ENCODE measurements around the gene PSMD5. TPM values are rescaled to one million over a fixed set of nuclear protein-coding genes. Genes with fewer than 3 reads are reported as not detected.

Gene PSMD5
- total RNA-seq: 10 to 100 TPM; 37.2 to 51.5 TPM
- total RNA-seq: 25.7 to 37.1 reads per million in 2 donors

DNA sequence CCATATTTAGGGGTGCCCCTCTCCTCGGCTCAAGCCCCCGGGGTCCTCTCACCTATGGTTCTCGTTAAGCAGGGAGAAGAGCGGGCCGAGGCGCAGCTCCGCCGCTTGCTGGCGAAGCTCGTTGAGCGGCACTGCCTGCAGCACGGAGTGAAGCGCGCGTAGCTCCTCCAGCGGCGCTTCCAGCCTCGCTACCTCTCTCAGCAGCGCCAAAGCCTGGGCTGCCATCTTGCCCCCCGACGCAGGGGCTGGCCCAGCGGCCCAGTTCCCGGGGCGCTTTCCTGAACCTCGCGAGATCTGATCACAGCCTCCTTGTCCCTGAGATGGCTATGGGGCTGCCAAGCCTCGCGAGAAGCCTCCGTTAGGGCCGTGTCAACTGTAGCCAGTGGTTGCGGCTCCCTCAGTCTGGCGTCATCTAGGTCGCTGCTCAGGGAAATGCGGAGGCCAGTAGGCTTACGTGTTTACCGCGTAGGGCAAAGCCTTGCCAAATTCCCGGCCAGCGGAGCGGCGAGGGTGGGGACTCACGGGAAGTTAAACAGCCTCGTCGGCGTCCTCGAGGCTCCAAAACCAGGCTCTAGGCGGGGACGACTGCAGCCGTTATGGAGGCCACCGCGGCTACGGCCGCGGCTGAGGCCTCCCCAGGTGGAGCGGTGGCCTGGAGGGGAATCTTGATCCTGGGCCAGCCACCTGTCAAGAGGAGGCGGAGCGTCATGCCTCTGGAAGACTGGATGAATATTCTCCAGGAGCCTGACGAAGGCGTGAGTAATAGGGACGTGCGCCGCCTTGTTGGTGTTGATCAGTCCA lies at the start of gene PSMD5:
Gene PSMD5 (minus strand): TSS at position 238 of the 801 bp plus-strand sequence. CDS start 13 bp downstream, at position 225.
- peaks cover 11% of the 10 kb centered on the region for H3K36me3 Mint-ChIP-seq (ENCODE audit: low read depth)
- ATAC-seq (peak; percentile 92), DNase-seq (peak; percentile 89 to 96 (median 91))
- H3K4me1 Mint-ChIP-seq: peaks cover 57% of the 10 kb centered on the region
- H3K4me3 Mint-ChIP-seq: peak within 1 kb of the TSS; percentile 99
- no peaks in the 10 kb centered on the region for H3K27me3 Mint-ChIP-seq
- H3K27ac Mint-ChIP-seq: peak within 1 kb of the TSS; percentile 100
- H3K9me3 ChIP-seq (ENCODE audit: control insufficient read depth, low read length, poor library complexity, severe bottlenecking): no peaks in the 10 kb centered on the region

DNA sequence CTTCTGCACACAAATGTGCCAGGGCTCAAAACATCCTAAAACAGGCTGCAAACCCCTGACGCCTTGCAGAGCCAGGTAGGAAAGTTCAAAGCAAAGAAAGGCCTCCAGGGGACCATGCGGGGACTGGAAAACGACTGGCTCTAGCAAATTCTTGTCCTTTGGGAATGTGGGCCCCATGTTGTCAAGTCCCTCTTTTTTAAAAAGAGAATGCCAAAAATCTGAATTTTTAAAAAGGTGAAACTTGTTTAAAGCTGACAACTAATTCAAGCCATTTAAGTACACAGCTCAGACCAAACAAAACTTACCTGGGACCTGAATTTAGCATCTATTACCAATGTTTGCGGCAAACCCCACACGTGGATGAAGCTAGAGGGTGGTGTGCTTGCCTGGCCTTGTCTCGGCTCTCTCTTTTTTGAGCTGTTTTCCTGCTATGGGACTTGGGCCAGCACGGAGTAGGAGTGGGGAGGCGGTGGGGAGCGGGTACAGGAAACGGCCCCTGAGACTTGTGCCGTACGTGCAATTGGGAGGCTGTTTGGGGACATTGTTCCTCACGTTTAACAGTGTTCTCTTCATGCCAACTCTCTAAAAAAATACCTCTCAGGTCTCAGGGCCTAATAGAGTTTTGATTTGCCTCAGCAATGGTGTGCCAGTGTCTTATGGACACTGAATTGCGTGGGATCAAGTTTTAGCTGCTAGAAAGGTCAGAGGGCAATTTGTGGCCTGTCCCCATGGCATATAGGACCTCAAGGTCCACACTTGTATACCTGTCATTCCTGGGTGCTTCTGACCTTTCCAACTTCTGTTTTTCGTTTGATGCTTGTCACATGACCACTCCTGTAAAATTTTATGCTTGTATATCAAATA lies 49.4 kb upstream of the PSMD5 start:
- Mint-ChIP-seq H3K4me3 (peak overlapping the region; percentile 83), H3K36me3 (ENCODE audit: low read depth) (no peaks in the 10 kb centered on the region), H3K27me3 (no peaks in the 10 kb centered on the region), H3K27ac (peak overlapping the region; percentile 98), H3K4me1 (peaks cover 51% of the 10 kb centered on the region)
- no peak for DNase-seq
- ATAC-seq: peak; percentile 42
- no peaks in the 10 kb centered on the region for H3K9me3 ChIP-seq (ENCODE audit: control insufficient read depth, low read length, poor library complexity, severe bottlenecking)

DNA sequence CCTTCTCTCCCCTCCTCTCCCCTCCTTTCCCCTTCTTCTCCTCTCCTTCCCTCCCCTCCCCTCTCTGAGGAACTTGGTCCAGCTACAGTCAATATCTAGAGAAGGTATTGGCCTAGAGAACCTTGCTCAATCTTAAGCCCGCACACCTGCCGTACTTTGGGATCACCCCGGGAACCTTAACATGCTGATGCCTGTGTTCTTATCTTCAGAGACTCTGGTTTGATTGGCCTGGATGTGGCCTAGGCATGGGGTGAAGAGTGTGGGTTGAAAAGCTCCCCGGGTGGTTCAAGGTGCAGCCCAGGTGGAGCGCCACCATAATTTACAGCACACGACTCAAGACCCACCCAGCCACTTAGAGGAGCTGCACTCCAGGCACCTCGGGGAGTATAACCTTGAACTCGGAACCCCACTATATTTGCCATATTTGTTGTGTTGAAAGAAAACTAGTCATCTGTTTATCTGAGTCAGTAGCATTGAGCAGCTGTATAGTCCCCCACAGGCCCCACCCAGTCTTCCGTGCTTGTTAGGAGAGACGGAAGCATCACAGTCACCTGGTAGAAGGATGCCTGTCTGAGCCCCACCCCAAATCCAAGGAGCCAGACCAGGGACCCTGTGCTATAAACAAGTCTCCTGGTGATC lies 48.6 kb upstream of the PSMD5 start:
- H3K27me3 Mint-ChIP-seq: no peaks in the 10 kb centered on the region
- peak overlapping the region; percentile 98 for H3K27ac Mint-ChIP-seq
- no peaks in the 10 kb centered on the region for H3K36me3 Mint-ChIP-seq (ENCODE audit: low read depth)
- ATAC-seq: peak; percentile 54
- H3K4me3 Mint-ChIP-seq: peak overlapping the region; percentile 83
- no peaks in the 10 kb centered on the region for H3K9me3 ChIP-seq (ENCODE audit: control insufficient read depth, low read length, poor library complexity, severe bottlenecking)
- peak in 1 of 3 donors; percentile 47 for DNase-seq
- H3K4me1 Mint-ChIP-seq: peaks cover 45% of the 10 kb centered on the region

DNA sequence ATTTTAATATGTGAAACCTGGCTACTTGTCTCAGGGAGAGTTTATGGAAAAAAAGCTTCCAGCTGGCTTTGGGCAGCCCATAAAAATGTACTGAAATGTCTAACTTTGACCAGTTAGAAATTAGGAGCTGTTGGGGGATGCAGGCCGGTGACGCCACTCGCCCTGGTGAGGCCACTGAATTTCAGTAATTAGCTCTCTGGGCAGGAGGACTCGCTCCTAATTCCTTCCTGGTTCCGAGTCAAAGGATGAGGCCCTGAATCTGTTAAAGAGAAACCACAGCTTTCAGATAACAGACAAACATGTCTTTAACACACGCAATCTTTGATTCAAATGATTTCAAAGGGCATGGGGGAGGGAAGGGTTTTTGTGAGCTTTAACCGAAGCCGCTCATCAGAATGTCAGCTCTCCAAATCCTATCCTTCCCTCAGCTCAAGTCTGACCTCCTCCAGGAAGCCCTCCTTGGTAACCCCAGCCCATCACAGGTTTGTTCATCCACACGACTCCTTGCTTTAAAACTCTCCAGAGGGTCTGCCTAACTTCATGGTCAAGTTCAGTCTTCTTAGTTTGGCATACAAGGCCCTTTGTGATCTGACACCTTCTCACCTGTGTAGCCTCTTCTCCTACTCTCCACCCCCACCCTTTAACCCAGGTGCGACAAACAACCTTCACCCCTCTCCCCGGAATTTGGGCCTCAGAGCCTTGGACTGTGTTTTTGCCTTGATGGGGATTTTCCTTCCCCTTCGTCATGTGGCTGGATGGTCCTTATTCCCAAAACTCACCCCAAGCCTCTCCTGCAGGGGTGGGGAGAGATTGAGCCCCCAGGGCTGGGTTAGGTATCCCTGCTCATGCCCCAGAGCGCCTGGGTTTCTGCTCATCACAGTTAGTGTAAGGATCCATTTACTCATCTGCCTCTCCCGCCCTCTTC lies 47.9 kb upstream of the PSMD5 start:
- ATAC-seq (peak; percentile 49), DNase-seq (no peak)
- Mint-ChIP-seq H3K27me3 (no peaks in the 10 kb centered on the region), H3K4me1 (peaks cover 50% of the 10 kb centered on the region), H3K36me3 (ENCODE audit: low read depth) (no peaks in the 10 kb centered on the region), H3K27ac (peak overlapping the region; percentile 98), H3K4me3 (peak overlapping the region; percentile 83)
- no peaks in the 10 kb centered on the region for H3K9me3 ChIP-seq (ENCODE audit: control insufficient read depth, low read length, poor library complexity, severe bottlenecking)

DNA sequence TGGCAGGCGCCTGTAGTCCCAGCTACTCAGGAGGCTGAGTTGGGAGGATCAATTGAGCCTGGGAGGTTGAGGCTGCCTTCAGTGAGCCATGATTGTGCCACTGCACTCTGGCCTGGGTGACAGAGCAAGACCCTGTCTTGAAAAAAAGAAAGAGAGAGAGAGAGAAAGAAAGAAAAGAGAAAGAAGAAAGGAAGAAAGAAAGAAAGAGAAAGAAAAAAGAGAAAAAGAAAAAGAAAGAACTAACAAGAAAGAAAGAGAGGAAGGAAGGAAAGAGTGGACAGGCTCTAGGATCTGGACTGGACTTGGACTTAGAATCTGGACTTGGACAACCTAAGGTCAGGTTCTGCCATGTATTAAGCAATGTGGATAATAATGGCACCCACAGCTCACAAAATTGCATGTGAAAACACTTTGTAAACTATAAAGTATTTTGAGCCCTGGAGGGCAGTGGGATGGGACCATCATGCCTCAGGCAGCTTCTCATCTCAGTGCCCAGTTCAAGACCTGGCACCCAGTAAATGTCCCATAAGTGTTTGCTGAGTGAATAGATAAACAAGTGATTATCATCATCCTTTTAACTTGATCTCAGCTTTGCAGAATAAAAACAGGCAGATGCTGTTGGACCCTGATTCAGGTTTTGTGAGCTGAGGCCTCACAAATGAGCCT lies 47.0 kb upstream of the PSMD5 start:
- H3K27me3 Mint-ChIP-seq: no peaks in the 10 kb centered on the region
- DNase-seq: no peak
- H3K9me3 ChIP-seq (ENCODE audit: control insufficient read depth, low read length, poor library complexity, severe bottlenecking): no peaks in the 10 kb centered on the region
- peak overlapping the region; percentile 76 for H3K4me3 Mint-ChIP-seq
- no peak for ATAC-seq
- H3K27ac Mint-ChIP-seq: peak overlapping the region; percentile 98
- peaks cover 50% of the 10 kb centered on the region for H3K4me1 Mint-ChIP-seq
- H3K36me3 Mint-ChIP-seq (ENCODE audit: low read depth): no peaks in the 10 kb centered on the region

DNA sequence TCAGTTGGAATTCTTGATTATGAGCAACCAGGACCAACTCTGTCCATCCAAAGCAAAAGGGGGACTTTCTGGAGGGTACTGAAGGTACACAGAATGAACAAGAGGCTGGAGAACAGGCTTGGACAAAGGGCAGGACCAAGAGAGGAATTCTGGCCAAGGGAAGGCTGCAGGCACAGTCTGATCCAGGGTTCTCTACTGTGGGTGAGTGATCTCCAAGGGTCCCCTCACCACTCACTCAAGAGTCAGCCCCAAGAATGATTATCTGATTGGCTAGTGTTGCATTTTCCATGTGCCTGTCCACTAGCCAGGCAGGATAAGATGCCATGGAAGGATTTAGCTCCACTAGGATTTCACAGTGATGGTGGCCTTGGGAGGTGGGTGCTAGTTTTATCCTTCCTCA lies 45.9 kb upstream of the PSMD5 start:
- H3K4me1 Mint-ChIP-seq: peaks cover 53% of the 10 kb centered on the region
- no peaks in the 10 kb centered on the region for H3K36me3 Mint-ChIP-seq (ENCODE audit: low read depth)
- H3K4me3 Mint-ChIP-seq: no peak overlapping the region
- no peaks in the 10 kb centered on the region for H3K9me3 ChIP-seq (ENCODE audit: control insufficient read depth, low read length, poor library complexity, severe bottlenecking)
- DNase-seq (no peak), ATAC-seq (no peak)
- H3K27ac Mint-ChIP-seq: peak overlapping the region; percentile 98
- H3K27me3 Mint-ChIP-seq: no peaks in the 10 kb centered on the region

DNA sequence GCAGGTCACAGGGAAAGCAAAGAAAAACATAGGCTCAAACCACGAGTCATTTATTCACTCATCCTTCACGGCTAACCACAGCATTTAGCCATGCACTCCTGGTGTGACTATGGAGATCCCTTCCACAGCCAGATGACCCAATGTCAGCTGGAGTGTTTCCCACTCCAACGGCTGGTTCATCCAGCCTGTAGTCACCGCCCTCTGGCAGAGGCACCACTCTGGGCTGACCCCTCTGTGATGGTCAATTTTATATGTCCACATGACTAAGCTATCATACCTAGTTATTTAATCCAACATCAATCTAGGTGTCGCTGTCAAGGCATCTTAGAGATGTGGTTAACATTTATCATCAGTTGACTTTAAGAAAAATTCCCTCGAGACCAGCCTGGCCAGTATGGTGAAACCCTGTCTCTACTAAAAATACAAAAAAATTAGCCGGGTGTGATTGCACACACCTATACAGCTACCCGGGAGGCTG lies 43.8 kb upstream of the PSMD5 start:
- no peaks in the 10 kb centered on the region for H3K9me3 ChIP-seq (ENCODE audit: control insufficient read depth, low read length, poor library complexity, severe bottlenecking)
- H3K36me3 Mint-ChIP-seq (ENCODE audit: low read depth): no peaks in the 10 kb centered on the region
- no peak for DNase-seq
- peak overlapping the region; percentile 84 for H3K27ac Mint-ChIP-seq
- H3K27me3 Mint-ChIP-seq: no peaks in the 10 kb centered on the region
- no peak for ATAC-seq
- no peak overlapping the region for H3K4me3 Mint-ChIP-seq
- peaks cover 41% of the 10 kb centered on the region for H3K4me1 Mint-ChIP-seq

DNA sequence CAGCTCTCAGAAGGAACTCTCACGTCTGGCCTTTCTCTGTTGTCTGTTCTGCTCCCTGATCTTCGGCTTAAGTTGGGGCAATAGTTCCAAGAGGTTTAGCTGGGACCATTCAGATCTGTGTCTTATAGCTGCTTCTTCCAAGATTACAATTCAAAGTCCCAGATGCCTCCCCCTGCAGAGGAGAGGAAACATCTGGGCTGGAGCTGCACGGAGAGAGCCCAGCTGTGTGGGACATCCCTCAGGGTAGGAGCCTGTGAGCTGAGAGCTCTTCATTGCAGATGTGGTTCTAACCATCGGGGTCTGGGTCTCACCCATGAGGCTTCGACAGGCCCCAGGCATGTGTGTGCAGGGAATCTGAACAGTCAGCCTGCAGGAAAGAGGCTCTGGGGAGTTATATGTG lies 43.2 kb upstream of the PSMD5 start:
- Mint-ChIP-seq H3K27me3 (no peaks in the 10 kb centered on the region), H3K27ac (peak overlapping the region; percentile 84), H3K4me3 (no peak overlapping the region), H3K36me3 (ENCODE audit: low read depth) (no peaks in the 10 kb centered on the region), H3K4me1 (peaks cover 37% of the 10 kb centered on the region)
- ATAC-seq: no peak
- DNase-seq: no peak
- H3K9me3 ChIP-seq (ENCODE audit: control insufficient read depth, low read length, poor library complexity, severe bottlenecking): no peaks in the 10 kb centered on the region

DNA sequence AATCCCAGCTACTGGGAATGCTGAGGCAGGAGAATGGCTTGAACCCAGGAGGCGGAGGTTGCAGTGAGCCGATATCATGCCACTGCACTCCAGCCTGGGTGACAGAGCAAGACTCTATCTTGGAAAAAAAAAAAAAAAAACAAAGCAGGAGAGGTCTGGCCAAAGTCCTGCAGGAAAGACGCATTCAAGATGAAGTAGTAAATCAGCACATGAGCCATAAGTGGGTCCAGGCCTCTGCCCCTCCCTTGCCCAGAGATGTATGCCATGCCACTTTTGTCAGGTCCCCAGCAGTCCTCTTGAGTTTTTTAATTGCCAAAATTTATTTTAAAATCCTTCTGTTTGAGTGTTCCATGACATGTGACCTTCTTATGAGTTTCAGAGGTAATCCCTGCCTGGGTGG lies 42.7 kb upstream of the PSMD5 start:
- Mint-ChIP-seq H3K27me3 (no peaks in the 10 kb centered on the region), H3K27ac (peak overlapping the region; percentile 84), H3K4me3 (no peak overlapping the region), H3K4me1 (peaks cover 37% of the 10 kb centered on the region), H3K36me3 (ENCODE audit: low read depth) (no peaks in the 10 kb centered on the region)
- no peak for DNase-seq
- no peaks in the 10 kb centered on the region for H3K9me3 ChIP-seq (ENCODE audit: control insufficient read depth, low read length, poor library complexity, severe bottlenecking)
- ATAC-seq: no peak

DNA sequence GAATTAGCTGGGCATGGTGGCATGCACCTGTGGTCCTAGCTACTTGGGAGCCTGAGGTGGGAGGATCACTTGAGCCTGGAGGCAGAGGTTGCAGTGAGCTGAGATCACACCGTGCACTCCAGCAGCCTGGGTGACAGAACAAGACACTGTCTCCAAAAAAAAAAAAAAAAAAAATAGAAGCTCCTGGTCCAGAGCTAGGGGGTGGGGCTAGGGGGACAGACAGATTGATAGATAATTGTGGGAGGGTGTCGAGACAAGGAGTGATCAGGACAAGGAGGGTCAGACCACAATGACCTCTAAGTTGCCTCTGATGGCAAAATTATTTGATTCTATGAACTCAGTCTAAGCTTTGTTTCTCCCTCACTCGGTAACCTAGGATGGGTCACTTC lies 40.9 kb upstream of the PSMD5 start:
- H3K9me3 ChIP-seq (ENCODE audit: control insufficient read depth, low read length, poor library complexity, severe bottlenecking): no peaks in the 10 kb centered on the region
- no peaks in the 10 kb centered on the region for H3K36me3 Mint-ChIP-seq (ENCODE audit: low read depth)
- no peak for DNase-seq
- H3K4me1 Mint-ChIP-seq: peaks cover 43% of the 10 kb centered on the region
- peak overlapping the region; percentile 85 for H3K27ac Mint-ChIP-seq
- no peak for ATAC-seq
- no peaks in the 10 kb centered on the region for H3K27me3 Mint-ChIP-seq
- no peak overlapping the region for H3K4me3 Mint-ChIP-seq

DNA sequence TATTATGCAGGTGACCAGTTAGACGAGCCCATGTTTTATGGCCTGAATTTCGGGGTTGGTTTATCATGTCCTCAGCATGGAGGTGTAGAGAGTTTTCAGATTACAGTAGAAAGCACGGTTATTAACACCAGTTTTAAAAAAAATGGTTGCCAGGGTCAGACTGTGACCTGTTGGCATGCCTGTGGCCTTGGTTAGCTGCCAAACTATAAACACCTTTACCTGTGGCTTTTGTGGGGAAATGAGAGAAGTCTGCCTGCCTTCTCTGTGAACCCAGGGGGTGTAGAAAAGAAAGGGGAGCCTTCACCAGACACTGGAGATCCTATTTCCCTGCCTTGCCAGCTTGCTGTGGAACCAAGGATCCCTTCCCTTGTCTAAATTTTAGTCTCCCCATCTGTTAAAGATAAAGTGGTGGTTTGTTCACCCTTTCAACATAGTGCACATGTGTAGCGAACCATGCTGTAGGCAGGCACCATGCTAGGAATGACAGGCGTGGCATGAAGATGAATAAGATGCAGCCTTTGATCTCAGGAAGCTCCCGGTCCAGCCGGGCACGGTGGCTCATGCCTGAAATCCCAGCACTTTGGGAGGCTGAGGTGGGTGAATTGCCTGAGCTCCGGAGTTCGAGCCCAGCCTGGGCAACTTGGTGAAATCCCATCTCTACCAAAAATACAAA lies 40.3 kb upstream of the PSMD5 start:
- no peak for DNase-seq
- H3K4me3 Mint-ChIP-seq: peak overlapping the region; percentile 19

More for the DNA sequence above, 40.3 kb upstream of the PSMD5 start:
- H3K36me3 Mint-ChIP-seq (ENCODE audit: low read depth): no peaks in the 10 kb centered on the region
- H3K9me3 ChIP-seq (ENCODE audit: control insufficient read depth, low read length, poor library complexity, severe bottlenecking): no peaks in the 10 kb centered on the region
- ATAC-seq: peak; percentile 52
- peak overlapping the region; percentile 85 for H3K27ac Mint-ChIP-seq
- no peaks in the 10 kb centered on the region for H3K27me3 Mint-ChIP-seq
- peaks cover 49% of the 10 kb centered on the region for H3K4me1 Mint-ChIP-seq
